GM12875 (cell line): ENCODE measurements around the gene SETD1A.

ENCODE experiments used
- H3K4me3 ChIP-seq: one replicate; pipeline ENCODE4 v1.5.1; 2011; ENCODE audit warnings: low read depth, low read length, control low read depth
- CTCF ChIP-seq: IDR thresholded peaks from 2 replicates; pipeline ENCODE4 v1.5.1; 2011; ENCODE audit warnings: low read depth, mild to moderate bottlenecking, control low read depth, inconsistent platforms, low read length, moderate library complexity, borderline replicate concordance; ENCODE audit not compliant: insufficient read depth

SETD1A gene

DNA sequence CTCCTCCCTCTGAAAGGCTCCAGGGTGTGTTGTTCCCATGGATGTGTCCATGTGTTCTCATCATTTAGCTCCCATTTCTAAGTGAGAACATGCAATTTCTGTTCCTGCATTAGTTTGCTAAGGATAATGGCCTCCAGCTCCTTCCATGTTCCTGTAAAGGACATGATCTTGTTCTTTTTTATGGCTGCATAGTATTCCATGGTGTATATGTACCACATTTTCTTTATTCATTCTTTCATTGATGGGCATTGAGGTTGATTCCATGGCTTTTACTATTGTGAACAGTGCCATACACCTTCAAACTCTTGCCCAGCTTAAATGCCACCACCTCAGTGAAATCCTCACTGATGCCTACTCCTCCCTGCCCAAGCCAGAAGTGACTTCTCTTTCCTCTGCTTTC, 13.2 kb upstream of the SETD1A start:
- TF ChIP-seq CTCF, result no peak
- H3K4me3 ChIP-seq, result no peak overlapping the region

DNA sequence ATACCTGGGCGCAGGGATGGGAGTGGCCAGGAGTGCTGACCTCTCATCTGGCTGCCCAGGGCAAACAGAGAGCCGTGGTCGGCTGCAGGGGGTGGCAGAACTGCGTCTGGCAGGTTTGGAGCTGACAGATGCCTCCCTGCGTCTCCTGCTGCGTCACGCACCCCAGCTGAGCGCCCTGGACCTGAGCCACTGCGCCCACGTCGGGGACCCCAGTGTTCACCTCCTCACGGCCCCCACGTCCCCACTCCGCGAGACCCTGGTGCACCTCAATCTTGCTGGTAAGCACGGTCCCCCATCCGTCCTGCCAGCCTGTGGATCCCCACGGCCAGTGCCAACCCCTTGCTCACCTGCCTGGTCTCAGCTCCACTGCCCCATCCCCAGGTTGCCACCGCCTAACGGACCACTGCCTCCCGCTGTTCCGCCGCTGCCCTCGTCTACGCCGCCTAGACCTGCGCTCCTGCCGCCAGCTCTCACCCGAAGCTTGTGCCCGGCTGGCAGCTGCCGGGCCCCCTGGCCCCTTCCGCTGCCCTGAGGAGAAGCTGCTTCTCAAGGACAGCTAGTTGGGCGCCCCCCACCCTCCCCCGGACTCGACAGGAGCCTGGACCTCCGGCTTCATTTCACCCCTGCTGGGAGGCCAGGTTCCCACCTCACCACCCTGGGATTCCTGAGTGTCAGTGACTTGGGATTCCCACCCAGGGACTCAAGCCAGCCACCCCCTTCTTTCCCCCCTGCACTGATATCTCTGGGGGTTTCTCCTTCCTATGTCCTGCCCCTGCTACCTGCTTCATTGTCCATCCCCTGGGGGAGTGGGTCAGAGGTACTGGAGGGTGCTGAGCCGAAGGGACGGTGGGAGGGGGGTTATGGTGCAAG, 10.6 kb upstream of the SETD1A start:
- TF ChIP-seq CTCF, result no peak
- H3K4me3 ChIP-seq, result no peak overlapping the region

DNA sequence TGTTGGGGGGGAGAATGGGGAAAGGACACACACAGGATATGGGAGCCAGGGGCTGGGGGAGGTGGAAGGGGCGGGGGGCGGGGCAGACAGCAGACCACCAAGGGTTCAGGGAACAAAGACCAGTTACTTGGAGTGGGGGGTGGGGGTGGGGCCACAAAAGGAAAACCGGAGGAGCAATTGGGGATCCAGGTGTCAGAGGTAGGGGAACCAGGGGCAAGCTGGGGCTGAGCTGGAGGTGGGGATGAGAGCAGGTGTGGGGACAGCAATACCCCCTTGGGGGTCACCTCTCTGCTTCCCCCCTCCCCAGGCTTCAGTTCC, 10.1 kb upstream of the SETD1A start:
- H3K4me3 ChIP-seq, result no peak overlapping the region
- TF ChIP-seq CTCF, result no peak

GRCh38 chr16:30947859-30948666, 9.5 kb upstream of the SETD1A start:
- H3K4me3 ChIP-seq, result peak overlapping the region; percentile 86
- no peak for TF ChIP-seq CTCF

DNA sequence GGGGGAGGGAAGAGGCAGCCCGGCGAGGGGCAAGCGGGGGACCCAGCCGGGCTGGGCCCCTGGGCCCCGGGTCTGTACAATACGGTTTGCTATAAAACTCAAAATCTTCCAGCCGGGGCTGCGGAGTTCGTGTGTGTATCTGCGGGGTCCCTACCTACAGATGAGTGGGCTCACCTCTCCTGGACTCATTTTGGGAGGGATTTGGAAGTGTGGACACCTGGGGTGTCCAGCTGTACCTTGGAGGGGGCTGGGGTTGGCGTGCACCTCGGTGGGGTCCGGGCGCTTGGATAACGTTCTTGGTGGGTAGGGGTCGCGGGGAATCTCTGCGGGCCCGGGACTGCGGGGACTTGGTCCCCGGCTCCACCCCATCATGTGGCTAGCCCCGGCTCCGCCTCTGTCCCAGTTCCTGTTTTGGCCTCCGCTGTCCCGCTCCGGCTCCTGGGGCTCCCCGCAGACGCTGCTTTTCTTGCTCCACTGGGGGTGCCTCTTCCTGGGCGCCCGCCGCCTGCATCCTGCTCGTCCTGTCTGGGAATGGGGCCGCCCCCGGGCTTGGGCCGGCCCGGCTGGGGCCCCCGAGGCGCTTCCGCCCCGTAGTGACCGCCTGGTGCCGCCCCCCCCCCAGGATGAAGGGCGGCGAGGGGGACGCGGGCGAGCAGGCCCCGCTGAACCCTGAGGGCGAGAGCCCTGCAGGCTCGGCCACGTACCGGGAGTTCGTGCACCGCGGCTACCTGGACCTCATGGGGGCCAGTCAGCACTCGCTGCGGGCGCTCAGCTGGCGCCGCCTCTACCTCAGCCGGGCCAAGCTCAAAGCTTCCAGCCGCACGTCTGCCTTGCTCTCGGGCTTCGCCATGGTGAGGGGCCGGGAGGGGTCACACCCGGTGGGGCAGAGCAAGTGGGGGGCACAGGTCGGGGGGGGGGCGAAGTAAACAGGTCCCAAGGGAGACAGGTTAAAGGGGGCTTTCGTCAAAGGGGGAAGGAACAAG, 8.6 kb upstream of the SETD1A start, which contains the start of gene ORAI3:
ORAI3 (plus strand) TSS at position 402 of the 983 bp plus-strand sequence; CDS start at position 624, 222 bp downstream.
- peak within 1 kb of the TSS; percentile 86 for H3K4me3 ChIP-seq
- no peak for TF ChIP-seq CTCF

DNA sequence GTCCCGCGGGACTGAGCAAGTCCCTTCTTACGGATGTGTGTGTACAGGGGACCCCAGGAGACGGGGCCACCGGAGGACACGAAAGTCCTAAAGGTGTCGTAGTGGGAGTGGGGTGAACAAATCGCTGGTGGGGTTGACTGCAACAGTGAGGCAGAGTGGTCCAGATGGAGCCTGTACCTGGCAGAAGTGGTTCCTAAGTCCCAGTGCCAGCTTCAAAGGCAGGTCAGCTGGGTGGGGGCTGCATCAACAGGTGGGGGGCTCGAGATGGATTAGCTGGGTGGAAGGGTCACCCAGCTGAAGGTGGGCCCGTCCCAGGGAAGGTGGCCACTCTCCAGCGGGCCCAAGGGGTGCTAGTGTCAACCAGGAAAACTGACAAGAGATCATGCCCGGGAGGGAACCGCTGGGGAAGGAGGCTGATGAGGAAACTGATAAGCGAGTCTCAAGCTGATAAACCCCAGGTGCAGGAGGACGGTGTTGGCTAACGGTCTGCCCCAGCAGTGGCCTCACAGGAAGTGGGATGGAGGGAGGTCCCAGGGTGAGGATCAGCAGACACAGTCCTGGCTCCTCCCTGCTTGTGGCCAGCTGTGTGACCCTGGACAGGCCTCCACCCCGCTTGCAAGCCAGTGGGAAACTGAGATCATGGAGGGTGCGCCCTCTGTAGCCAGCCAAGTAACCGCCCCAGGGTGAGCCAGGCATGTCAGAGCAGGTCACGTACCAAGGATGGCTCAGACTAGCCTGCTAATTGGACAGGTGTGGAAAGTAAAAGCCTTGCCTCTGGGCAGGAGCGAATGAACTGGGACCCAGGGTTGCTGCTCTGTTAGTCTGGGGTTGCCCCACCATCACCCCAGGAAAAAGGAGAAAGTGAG, 7.7 kb upstream of the SETD1A start:
- H3K4me3 ChIP-seq, result peak overlapping the region; percentile 86
- TF ChIP-seq CTCF, result peak; percentile 44; the same call in 1 of the 2 replicates
